Fibroblast of lung (primary cell): ENCODE data around the gene TMEM121. TPM values are rescaled to one million over a fixed set of nuclear protein-coding genes. Genes with fewer than 3 reads are reported as not detected.

Experiments used
- DNase-seq, 2 donors: peaks; one replicate each; pipeline versions ENCODE4 v3.0.0 to v3.0.0-alpha.2; 2010; ENCODE audit warnings: low read depth in 2 of 2
- H2AFZ ChIP-seq: 2 replicates; pipeline ENCODE4 v1.5.1; 2012; ENCODE audit warnings: low read length, control low read depth, inconsistent platforms
- H3K27ac ChIP-seq: 2 replicates; pipeline ENCODE4 v1.5.1; 2011; ENCODE audit warnings: low read length, control low read depth; ENCODE audit not compliant: insufficient read depth
- H3K27me3 ChIP-seq: 2 replicates; pipeline ENCODE4 v1.5.1; 2011; ENCODE audit warnings: mild to moderate bottlenecking, low read length; ENCODE audit not compliant: control insufficient read depth, insufficient read depth
- H3K36me3 ChIP-seq: 2 replicates; pipeline ENCODE4 v1.5.1; 2011; ENCODE audit warnings: low read length; ENCODE audit not compliant: control insufficient read depth, insufficient read depth
- H3K4me1 ChIP-seq: 2 replicates; pipeline ENCODE4 v1.5.1; 2011; ENCODE audit warnings: low read length; ENCODE audit not compliant: control insufficient read depth, insufficient read depth; ENCODE audit errors: extremely low read depth
- H3K4me2 ChIP-seq: 2 replicates; pipeline ENCODE4 v1.5.1; 2011; ENCODE audit warnings: low read length, control low read depth; ENCODE audit not compliant: insufficient read depth; ENCODE audit errors: extremely low read depth
- H3K4me3 ChIP-seq, 4 experiments: fragments of 200-600 bp in 1 of 4; sonication (generic) in 1 of 4; replicated peaks in 1 of 4; 2 replicates each; pipeline ENCODE4 v1.5.1; 2011 to 2016; ENCODE audit warnings: low read length in 4 of 4, low read depth in 3 of 4, mild to moderate bottlenecking in 3 of 4, control low read depth in 2 of 4, inconsistent platforms in 1 of 4, mixed read lengths in 1 of 4; ENCODE audit not compliant: insufficient read depth in 1 of 4; ENCODE audit errors: control extremely low read depth in 1 of 4
- H3K79me2 ChIP-seq: 2 replicates; pipeline ENCODE4 v1.5.1; 2012; ENCODE audit warnings: mild to moderate bottlenecking, low read length, inconsistent platforms; ENCODE audit not compliant: control insufficient read depth, insufficient read depth
- H3K9ac ChIP-seq: 2 replicates; pipeline ENCODE4 v1.5.1; 2011; ENCODE audit warnings: mild to moderate bottlenecking, low read length, control low read depth; ENCODE audit not compliant: insufficient read depth
- H3K9me3 ChIP-seq: 2 replicates; pipeline ENCODE4 v1.5.1; 2012; ENCODE audit warnings: low read depth, low read length; ENCODE audit not compliant: control insufficient read depth, insufficient read depth
- H4K20me1 ChIP-seq: 2 replicates; pipeline ENCODE4 v1.5.1; 2011; ENCODE audit warnings: low read length; ENCODE audit not compliant: control insufficient read depth, insufficient read depth; ENCODE audit errors: extremely low read depth
- CTCF ChIP-seq, 2 donors: IDR thresholded peaks in 1 of 2; conservative IDR thresholded peaks in 1 of 2; 1 replicate in 1 of 2; 2 replicates in 1 of 2; pipeline ENCODE4 v1.5.1; 2011 to 2012; ENCODE audit warnings: low read length in 2 of 2, control low read depth in 1 of 2, inconsistent platforms in 1 of 2, low read depth in 1 of 2, mild to moderate bottlenecking in 1 of 2
- EZH2 ChIP-seq: IDR thresholded peaks from 2 replicates; pipeline ENCODE4 v1.5.1; 2012; ENCODE audit warnings: low read length, control low read depth, mild to moderate bottlenecking; ENCODE audit errors: missing control alignments
- polyA plus RNA-seq, 2 donors: library from polyadenylated mRNA; depleted of rRNA in 1 of 2; stranded (reverse) in 1 of 2; unstranded in 1 of 2; fragments of >200 nt; gene quantifications; 2 replicates each; pipeline ENCODE4 v1.2.1, GENCODE V29; 2011 to 2012; ENCODE audit warnings: missing spikeins in 1 of 2
- total RNA-seq: library from RNA; depleted of rRNA; stranded (reverse); fragments of >200 nt; gene quantifications from 2 replicates; pipeline ENCODE4 v1.2.1, GENCODE V29; 2014

TMEM121 gene
- total and polyA plus RNA-seq, 2 donors (not counting 1 experiment from before 2014, with no cell fraction given), result 0.30 to 5.1 TPM

DNA sequence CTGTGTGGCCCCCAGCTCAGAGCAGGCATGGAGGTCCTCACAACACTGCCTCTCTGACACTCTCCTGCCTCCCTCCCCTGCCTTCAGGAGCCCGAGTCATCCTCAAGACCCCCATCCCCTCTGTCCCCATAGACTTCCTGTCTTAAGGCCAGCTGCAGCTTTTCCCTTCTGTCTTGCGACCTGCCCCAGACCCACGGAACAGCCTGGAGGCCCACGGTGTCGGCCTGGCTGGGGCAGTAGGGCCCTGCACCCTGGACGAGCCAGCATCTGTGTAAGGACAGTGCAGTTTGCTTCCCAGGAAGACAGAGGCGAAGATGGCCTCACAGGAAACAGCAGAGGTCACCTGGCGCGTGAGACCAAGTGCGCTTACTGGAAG, 25.7 kb upstream of the TMEM121 start:
- no peak overlapping the region for H2AFZ ChIP-seq
- no peak for DNase-seq
- H3K27ac ChIP-seq, result no peak overlapping the region
- H3K4me2 ChIP-seq, result no peak overlapping the region
- H3K36me3 ChIP-seq, result no peaks in the 10 kb centered on the region
- no peaks in the 10 kb centered on the region for H3K27me3 ChIP-seq
- no peaks in the 10 kb centered on the region for H3K4me1 ChIP-seq
- no peak overlapping the region for H3K9ac ChIP-seq
- TF ChIP-seq CTCF (conservative IDR thresholded peaks at IDR 0.05 in 1 of 2, IDR thresholded peaks at IDR 0.05 in 1 of 2; ENCODE audit: low read depth in 1 of 2, low read length in 2 of 2) (no peak), EZH2 (no peak)
- no peaks in the 10 kb centered on the region for H3K9me3 ChIP-seq
- H3K79me2 ChIP-seq, result no peaks in the 10 kb centered on the region
- H4K20me1 ChIP-seq, result no peaks in the 10 kb centered on the region
- H3K4me3 ChIP-seq, result no peak overlapping the region

DNA sequence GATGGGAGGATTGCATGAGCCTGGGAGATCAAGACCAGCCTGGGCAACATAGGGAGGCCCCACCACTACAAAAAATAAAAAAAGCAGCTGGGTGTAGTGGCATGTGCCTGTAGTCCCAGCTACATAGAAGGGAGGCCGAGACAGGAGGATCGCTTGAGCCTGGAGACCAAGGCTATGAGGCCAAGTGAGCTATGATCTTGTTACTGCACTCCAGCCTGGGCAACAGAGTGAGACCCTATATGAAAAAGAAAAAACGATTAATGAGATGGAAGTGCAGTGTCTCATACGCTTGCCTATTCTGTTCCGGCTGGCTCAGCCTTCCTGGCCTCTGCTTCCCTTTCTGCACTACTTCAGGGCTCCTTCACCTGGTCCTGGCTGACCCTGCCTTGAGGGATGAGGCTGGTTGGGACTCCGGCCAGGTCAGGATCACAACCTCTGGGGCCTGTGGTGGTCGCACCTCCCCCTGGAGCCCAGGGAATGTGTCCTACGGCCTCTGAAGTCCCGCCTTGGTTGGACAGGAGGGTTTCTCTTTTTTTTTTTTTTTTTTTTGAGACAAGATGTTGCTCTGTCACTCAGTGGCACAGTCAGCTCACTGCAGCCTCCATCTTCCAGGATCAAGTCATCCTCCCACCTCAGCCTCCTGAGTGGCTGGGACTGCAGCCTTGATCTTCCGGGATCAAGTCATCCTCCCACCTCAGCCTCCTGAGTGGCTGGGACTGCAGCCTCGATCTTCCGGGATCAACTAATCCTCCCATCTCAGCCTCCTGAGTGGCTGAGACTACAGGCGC, 24.7 kb upstream of the TMEM121 start:
- no peak for DNase-seq
- TF ChIP-seq EZH2, result no peak
- no peak for TF ChIP-seq CTCF (conservative IDR thresholded peaks at IDR 0.05 in 1 of 2, IDR thresholded peaks at IDR 0.05 in 1 of 2; ENCODE audit: low read depth in 1 of 2, low read length in 2 of 2)
- Histone ChIP-seq H3K4me1 (no peaks in the 10 kb centered on the region), H3K9me3 (no peaks in the 10 kb centered on the region), H2AFZ (no peak overlapping the region), H3K9ac (no peak overlapping the region), H3K36me3 (no peaks in the 10 kb centered on the region), H3K4me3 (no peak overlapping the region), H3K4me2 (no peak overlapping the region), H3K27ac (no peak overlapping the region), H3K27me3 (no peaks in the 10 kb centered on the region), H3K79me2 (no peaks in the 10 kb centered on the region), H4K20me1 (no peaks in the 10 kb centered on the region)

GRCh38 chr14:105502446-105503295, 23.7 kb upstream of the TMEM121 start:
- no peaks in the 10 kb centered on the region for H3K4me1 ChIP-seq
- no peak overlapping the region for H3K27ac ChIP-seq
- H3K36me3 ChIP-seq, result no peaks in the 10 kb centered on the region
- no peaks in the 10 kb centered on the region for H3K79me2 ChIP-seq
- no peaks in the 10 kb centered on the region for H4K20me1 ChIP-seq
- TF ChIP-seq EZH2, result no peak
- no peak overlapping the region for H3K9ac ChIP-seq
- H2AFZ ChIP-seq, result no peak overlapping the region
- no peaks in the 10 kb centered on the region for H3K27me3 ChIP-seq
- H3K9me3 ChIP-seq, result no peaks in the 10 kb centered on the region
- DNase-seq, result no peak
- no peak overlapping the region for H3K4me3 ChIP-seq
- no peak overlapping the region for H3K4me2 ChIP-seq
